Tongue (tissue), 2 donors: ENCODE data around the gene ACMSD. TPM values are rescaled to one million over a fixed set of nuclear protein-coding genes. Genes with fewer than 3 reads are reported as not detected.
"Not testable (repeated sequence)": the region's sequence is repeated elsewhere in the genome, so short reads cannot be mapped to it uniquely, and the experiment has no call there.

ENCODE experiments used
- DNase-seq: peaks from one replicate; pipeline ENCODE4 v3.0.0-alpha.2; 2015
- total RNA-seq: library from RNA; depleted of rRNA; stranded (reverse); fragments of >200 nt; gene quantifications from one replicate; pipeline ENCODE4 v1.2.3, GENCODE V29; 2014

The ACMSD gene
- total RNA-seq, 1 donor from 2014 or later, result not detected

DNA sequence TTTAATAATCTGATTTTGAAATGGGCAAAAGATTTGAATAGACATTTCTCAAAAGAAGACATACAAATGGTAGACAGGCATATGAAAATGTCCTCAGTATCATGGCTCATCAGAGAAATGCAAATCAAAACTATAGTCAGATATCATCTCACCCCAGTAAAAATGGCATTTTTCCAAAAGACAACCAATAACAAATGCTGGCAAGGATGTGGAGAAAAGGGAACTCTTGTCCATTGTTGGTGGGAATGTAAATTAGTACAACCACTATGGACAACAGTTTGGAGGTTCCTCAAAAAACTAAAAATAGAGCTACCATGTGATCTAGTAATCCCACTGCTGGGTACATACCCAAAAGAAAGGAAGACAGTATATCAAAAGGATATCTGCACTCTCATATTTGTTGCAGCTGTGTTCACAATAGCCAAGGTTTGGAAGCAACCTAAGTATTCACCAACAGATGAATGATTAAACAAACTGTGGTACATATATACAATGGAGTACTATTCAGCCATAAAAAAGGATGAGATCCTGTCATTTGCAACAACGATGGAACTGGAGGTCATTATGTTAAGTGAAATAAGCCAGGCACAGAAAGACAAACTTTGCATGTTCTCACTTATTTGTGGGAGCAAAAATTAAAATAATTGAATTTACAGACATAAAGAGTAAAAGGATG, 69.2 kb downstream of the ACMSD start:
- not testable (repeated sequence) for DNase-seq

DNA sequence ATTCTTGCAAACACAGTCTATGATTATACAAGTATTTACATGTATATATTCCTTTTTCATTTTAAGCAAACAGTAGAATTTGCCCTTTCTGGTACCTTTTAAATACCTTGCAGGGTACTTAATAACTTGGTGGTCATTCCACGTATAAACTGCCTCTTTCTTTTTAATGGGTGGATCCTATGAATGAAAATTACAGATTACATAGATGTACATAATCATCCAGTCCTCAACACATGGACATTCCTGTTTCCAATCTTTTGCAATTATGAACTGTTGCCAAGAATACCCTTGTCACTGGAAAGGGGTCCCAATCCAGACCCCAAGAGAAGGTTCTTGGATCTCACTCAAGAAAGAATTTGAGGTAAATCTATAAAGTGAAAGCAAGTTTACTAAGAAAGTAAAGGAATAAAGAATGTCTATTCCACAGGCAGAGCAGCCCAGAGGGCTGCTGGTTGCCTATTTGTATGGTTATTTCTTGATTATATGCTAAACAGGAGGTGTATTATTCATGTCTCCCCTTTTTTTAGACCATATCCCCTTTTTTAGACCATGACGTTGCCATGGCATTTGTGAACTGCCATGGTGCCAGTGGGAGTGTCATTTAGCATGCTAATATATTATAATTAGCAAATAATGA, 72.5 kb downstream of the ACMSD start:
- DNase-seq, result no peak

DNA sequence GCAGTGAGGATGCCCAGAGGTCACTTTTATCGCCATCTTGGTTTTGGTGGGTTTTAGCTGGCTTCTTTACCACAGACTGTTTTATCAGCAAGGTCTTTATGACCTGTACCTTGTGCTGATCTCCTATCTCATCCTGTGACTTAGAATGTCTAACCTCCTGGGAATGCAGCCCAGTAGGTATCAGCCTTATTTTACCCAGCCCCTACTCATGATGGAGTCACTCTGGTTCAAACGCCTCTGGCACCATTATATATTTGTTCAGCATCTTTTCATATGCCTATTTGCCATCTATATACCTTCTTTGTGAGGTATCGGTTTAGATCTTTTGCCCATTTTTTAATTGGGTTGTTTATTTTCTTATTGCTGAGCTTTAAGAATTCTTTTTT, 73.0 kb downstream of the ACMSD start:
- no peak for DNase-seq

DNA sequence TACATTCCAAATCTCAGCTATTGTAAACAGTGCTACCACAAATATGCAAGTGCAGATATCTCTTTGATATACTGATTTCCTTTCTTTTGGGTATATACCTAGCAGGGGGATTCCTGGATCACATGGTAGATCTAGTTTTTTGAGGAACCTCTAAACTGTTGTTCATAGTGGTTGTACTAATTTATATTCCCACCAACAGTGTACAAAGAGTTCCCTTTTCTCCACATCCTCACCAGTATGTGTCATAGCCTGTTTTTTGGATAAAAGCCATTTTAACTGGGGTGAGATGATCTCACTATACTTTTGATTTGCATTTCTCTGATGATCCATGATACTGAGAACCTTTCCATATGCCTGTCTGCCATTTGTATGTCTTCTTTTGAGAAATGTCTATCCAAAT, 73.9 kb downstream of the ACMSD start:
- DNase-seq, result no peak

DNA sequence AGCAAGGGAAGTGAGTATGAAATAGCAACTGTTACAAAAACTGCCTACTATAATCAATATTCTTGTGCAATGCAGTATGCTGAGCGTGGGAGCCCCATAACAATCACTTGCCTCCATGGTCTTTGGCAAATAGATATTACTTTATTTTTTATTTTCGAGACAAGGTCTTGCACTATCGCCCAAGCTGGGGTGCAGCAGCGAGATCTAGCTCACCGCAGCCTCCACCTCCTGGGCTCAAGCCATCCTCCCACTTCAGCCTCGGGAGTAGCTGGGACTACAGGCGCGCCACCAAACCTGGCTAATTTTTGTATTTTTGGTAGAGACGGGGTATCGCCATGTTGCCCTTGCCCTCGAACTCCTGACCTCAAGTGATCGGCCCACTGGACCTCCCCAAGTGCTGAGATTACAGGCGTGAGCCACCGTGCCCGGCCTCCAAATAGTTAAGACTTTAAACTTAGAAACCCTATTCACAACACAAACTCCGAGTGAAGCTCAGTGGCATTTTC, 79.0 kb downstream of the ACMSD start:
- no peak for DNase-seq

DNA sequence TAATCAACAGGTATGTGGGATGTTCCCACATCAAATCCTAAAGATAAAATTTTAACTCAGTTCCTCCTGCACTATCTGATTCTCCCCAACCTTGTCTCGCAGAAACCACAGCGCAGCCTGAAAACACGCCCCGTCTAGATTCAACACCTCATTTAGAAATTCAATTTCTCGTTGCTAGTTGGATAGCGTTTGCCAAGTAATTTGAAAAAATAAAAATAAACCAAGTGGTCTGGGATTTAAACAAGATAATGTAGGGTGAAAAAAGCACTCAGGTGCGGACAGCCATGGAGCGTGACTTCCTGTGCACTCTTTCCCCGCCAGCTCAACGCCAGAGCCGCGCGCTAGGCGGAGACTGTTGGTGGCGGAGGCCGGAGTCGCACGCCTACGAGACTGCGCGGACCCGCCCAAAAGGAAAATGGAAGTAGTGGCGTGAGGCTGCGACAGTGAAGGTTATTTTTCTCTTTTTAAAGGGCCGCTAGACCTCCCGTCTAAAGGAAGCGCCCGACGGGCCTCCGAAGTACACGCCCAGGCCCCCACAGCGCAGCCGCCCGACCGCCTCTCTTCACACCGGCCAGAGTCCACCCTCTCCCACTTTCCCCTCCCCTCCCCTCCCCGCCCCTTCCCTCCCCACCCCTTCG, 79.6 kb downstream of the ACMSD start:
- no peak for DNase-seq

DNA sequence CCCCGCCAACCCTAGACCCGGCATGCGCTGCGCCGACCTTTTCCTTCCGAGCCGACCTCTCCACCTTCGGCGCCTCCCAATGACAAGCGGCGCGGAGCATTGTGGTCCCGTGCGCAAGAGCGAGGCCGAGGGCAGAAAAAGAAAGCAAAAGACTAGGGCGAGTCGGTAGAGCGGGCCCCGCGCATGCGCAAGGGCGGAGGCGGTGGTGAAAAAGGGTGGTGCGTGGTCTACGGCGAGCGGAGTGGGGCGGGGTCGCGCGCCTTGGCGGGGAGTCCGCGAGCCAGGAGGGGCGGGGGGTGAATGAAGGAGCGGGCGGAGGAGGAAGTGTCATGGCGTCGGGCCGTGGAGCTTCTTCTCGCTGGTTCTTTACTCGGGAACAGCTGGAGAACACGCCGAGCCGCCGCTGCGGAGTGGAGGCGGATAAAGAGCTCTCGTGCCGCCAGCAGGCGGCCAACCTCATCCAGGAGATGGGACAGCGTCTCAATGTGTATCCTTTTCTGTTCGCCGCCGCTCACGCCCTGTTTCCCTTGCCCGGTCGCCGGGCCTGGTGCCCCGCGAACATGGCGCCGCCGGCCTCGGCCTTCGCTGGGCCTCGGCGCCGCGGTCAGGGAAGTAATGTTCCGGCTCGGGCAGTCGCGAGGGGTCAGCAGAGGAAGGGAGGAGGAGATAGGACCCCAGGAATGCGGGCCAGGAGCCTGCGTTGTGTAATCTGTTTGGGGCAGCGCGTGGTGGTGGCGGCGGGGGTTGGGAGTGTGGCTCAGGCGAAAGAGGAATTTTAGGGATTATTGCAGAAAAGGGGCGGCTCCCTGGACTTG, 80.3 kb downstream of the ACMSD start, which contains the start of gene CCNT2:
Gene CCNT2, plus strand, starts transcription at position 297 of the 815 bp plus-strand sequence. Its CDS starts 33 bp downstream, at position 330.
- DNase-seq, result peak; percentile 100

DNA sequence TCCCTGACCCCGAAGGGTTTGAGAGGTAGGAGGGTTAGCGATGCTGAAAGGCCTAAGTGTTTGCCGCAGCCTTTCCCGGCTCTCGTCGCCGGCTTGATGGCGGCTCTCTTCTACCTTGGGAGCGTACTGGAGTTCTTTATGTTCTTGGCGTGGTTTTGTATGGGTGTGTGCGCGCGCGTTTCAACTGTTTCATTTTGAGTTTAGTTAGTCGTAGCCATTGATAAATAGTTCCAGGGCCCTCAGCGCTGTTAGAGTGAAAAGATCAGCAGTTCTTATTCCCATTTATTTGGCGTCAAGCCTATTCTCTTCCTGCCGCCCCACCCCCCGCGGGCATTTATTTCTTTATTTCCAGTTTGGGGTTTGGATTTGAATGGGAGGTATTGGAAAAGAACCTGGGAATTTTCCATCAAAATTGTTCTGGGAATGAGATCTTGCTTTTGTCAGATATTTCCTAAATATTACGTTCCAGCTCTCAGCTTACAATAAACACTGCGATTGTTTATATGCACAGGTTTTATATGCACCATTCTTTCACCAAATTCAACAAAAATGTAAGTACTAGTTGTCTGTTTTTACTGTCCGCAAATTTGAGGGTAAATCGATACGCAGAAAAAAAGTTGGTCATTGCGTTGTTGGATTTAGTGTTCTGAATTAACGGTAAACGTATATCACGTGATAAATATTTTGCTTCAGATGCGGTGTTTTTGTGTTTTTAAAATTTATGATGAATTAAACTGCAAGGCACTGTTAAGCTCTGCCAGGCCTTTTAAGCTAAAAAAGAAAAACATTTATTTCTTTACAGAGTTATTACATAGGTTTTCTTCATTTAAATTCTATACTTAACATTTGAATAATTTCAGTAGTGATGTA, 81.2 kb downstream of the ACMSD start:
- peak; percentile 67 for DNase-seq

DNA sequence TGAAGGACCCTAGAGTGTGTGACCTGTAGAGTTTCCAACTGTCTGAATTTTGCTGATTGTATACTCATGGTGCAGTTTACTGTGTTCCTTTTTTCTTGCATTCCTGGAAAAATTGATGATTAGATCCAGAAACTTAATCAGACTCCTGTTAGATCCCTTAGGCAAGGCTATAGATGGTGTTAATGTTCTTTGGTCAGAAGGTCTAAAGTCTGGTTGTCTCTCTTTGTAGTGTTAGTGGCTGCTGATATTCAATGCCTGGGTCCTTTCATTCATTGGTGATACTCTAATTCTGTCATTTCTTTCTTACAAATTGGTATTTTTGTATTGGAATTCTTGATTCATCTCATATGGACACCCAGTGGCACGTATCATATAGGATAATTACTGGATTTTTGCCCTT, 86.5 kb downstream of the ACMSD start:
- DNase-seq, result no peak

DNA sequence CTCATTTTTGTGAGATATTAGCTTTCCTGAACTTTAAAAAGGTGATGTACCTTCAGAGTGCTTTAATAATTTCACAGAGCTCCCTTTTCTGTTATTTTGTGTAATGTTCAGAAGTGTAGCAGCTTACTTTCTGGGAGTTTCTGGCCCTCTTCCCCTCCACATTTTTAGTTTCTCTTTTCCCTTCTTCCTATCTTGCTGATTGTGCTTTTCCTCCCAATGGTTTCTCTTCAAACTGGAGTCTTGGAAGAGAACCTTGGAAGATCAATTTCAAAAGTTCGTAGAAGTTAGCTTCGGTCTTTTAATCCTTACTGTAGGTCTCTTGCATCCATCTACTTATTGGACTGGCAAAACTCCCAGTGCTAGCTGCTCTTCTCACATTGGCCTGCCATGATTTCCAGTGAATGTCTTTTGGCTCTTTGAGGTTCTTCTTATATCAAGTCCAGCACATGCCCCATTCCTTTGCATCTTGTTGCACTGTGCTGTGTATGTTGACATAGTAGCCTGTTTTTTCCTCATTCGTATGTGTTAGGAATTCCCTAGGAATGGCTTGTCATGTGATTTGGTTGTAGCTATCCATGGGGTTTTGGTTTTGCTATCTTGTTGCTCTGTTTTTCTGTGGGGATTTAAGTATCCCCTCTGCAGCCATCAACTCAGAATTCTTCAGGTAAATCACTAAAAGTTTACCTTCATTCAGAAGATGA, 88.0 kb downstream of the ACMSD start:
- no peak for DNase-seq

DNA sequence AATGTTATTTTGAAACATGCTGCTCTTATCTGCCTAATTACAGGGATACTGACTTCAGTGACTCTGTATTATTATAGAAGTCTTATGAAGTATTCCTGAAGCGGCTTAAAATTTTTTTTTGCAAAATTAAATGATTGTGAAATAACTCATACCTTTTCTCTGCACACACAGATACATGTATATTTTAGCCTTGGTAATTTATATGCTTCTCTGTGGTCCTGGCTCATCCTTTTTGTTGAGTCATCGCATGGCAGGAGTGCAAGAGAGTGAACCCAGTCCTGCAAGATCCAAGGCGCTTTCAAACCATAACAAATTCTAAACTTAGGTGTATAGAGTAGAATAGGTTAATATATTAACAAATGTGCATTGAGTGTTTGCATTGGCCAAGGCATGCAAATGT, 88.8 kb downstream of the ACMSD start:
- DNase-seq, result no peak

DNA sequence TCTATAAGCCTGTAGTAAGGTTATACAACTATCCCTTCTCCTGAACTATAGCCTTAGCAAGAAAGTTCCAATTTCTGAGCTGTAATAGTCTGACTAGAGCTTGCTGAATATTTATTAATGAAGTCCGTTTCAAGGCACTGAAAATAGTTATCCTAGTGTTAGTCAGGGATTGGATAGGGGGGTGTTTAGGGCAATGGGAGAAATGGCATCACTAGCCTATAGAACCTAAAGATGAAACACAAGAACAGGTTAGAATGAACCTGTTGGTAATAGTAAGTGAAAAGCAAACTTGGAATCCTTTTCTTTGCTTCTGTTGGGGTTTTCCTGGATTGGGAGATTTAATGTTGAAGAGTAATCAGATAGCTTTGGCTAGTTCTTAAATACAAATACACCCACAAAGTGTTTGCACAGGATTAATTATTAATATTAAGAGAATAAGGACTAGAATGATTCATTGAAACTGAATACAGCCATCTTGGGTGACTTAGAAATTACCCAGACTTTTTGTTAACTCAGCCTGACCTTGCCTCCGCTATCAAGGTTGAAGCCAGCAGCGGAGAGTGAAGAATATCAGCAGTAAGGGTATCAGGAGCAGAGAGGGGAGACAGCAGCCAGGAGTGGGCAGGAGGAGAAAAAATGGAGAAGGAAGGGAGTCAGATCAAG, 94.6 kb downstream of the ACMSD start:
- no peak for DNase-seq

DNA sequence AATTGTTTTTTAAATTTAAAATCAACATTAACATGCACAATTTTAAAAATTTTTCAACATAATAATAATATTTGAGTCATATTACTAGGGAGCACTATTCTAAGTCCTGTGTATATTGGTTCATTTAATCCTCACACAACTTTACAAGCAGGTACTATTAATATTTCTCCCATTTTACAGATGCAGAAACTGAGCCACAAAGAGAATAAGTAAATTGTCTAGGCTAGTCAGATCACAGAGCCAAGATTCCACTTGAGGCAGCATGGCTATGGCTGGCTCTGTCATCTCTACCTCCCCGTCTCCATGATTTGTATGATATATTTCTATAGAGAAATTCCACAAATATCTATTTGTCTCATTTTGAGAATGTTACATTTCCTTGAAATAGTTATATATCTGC, 95.3 kb downstream of the ACMSD start:
- DNase-seq, result no peak

DNA sequence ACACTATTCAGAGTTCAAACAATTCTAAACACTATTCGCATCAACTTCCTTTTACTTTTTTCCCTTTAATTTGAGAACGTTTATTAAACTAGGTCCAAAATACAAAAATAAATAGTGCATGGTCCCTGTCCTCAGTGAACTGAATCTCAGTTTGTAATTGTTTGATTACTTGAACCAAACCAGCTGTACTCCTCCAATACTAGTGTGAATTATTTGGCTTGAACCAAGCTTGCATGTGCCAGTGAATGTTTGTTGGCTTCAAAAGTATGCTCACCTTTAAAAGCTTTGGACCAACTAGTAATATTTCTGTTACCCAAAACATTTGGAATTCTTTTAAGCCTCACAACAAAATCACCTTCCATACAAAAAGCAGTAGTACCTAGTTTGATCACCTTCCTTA, 95.7 kb downstream of the ACMSD start:
- no peak for DNase-seq

DNA sequence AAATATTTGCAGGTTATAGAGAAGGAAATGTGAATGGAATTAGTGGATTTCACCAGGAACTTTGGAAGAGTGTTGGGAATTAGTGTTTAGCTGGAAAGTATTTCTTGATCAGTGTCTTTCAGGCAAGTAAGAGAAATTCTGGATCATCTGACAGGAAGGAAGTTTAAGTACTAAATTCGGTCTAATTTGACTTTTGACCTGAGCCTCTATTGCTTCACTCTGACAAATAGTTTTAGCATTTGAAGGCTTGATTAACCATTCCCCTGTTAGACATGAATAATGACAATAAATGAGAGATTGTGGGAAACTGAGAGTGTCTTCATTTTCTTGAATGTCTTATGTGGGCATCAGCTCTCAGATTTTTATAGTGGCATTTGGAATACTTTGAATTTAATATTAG, 96.2 kb downstream of the ACMSD start:
- no peak for DNase-seq

DNA sequence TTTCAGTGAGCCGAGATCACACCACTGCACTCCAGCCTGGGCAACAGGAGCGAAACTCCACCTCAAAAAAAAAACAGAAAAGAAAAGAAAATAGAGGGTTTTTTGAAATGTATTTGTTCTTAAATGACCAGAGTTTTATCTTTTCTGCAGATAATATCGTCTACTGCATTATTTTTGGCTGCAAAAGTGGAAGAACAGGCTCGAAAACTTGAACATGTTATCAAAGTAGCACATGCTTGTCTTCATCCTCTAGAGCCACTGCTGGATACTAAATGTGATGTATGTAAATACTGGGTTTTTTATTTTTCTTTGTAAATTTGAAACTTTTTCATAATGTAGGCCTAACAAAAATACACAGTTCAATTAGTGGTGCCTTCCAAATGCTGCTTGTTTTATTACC, 98.3 kb downstream of the ACMSD start:
- no peak for DNase-seq

DNA sequence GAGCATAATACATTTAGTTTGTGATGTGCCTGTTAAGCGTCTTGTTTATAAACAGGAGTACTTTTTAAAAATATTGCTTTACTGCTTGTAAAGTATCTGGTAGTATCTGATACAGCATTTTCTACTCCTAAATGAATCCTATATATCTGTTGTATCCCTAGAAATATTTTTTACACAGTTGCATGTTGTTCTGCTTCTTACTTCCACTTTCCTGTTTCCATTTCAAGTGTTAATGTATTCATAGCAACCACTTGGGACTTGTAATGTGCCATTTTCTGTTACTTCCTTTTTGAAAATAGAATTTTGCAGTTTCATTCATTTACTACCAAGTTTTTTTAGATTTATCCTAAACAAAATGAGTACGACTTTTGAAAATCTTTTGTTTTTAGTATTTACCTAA, 105.1 kb downstream of the ACMSD start:
- no peak for DNase-seq

DNA sequence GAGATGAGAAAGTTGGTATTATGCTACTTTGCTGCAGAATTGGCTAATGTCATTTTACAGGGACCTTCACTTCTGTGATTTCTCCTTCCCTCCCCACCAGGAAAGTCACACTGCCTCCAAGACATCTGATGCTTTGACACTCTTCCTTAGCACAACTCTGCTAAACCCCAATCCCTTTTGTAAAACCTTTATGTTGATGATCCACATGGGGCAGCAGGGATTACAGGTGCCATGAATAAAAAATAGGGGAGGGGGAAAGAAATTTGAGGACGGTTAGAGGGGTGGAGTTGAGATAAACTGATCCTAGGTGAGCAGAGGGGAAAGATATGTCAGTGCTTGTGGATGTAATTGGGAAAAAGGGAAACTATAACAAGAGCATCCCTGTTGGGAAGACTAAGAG, 106.6 kb downstream of the ACMSD start:
- no peak for DNase-seq

DNA sequence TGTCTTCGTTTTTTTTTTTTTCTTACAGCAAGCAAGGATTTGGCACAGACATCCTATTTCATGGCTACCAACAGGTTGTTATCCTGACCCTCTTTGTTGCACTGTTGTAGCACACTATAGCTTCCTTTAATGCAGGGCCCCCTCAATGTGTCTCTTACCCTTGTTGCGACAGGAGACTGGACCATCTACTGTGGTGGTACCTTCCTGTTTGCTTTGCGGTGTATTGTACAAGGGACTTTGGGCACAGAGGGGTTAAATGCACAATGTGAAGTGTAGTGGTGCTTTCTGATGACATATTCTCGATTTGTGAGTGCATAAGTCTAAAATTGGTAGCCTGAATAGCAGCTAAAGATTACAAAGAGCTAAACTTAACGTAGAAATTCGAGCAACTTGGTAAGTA, 107.7 kb downstream of the ACMSD start:
- no peak for DNase-seq

DNA sequence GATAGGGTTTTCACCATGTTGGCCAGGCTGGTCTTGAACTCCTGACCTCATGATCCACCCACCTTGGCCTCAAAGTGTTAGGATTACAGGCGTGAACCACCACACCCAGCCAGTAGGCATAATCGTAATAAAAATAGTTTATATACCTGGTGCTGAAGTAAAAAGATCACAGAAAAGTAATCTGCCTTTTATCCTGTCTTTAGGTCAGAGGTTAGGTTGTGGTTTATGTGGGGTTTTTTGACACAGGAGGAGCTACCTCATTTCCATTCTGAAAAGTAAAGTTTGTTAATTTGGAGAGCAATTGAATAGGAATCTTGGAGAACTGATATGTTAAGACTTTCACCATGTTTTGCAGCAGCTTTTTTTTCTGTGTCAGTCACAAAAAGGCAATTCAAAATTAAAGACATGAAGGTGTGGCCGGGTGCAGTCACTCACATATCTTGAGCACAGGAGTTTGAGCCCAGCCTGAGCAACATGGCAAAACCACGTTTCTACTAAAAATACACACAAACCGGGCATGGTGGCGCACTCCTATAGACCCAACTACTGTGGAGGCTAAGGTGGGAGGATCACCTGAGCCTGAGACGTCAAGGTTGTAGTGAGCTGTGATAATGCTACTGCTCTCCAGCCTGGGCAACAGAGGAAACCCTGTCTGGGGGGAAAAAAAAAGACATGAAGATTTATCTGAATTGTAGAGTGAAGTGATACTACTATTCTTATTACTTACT, 111.7 kb downstream of the ACMSD start:
- no peak for DNase-seq
